ENCODE measurements around the gene PIK3C2A.
"Not testable (repeated sequence)": the region's sequence is repeated elsewhere in the genome, so short reads cannot be mapped to it uniquely, and the experiment has no call there.

GRCh38 chr11:17228186-17228925 is 20.6 kb upstream of the PIK3C2A start:
- TF ChIP-seq CTCF, POLR2A (IDR thresholded peaks at IDR 0.05): not testable (repeated sequence)

Data from body of pancreas (tissue), 4 donors.